WTC11 (cell line): ENCODE results near the gene BTBD1. TPM values are rescaled to one million over a fixed set of nuclear protein-coding genes. Genes with fewer than 3 reads are reported as not detected.

Experiments used
- CBFB ChIP-seq: sonication (generic); formaldehyde crosslinking; IDR thresholded peaks from 2 replicates; pipeline ENCODE4 v1.8.1; 2022; ENCODE audit warnings: mild to moderate bottlenecking, low read depth, missing genetic modification reagents
- CREB1 ChIP-seq: sonication (generic); formaldehyde crosslinking; IDR thresholded peaks from 2 replicates; pipeline ENCODE4 v1.8.0; 2023; ENCODE audit warnings: mild to moderate bottlenecking, missing genetic modification reagents
- ESRRA ChIP-seq: sonication (generic); formaldehyde crosslinking; IDR thresholded peaks from 2 replicates; pipeline ENCODE4 v1.8.1; 2022; ENCODE audit warnings: mild to moderate bottlenecking, missing genetic modification reagents, borderline replicate concordance
- ETV6 ChIP-seq: sonication (generic); formaldehyde crosslinking; IDR thresholded peaks from 2 replicates; pipeline ENCODE4 v1.8.1; 2022; ENCODE audit warnings: mild to moderate bottlenecking, missing genetic modification reagents
- JAZF1 ChIP-seq: fragments of 250-450 bp; sonication (Bioruptor Pico); IDR thresholded peaks from 2 replicates; pipeline ENCODE4 v1.9.0; 2021; ENCODE audit warnings: moderate library complexity, mild to moderate bottlenecking, inconsistent platforms
- MYBL2 ChIP-seq: sonication (generic); formaldehyde crosslinking; IDR thresholded peaks from 2 replicates; pipeline ENCODE4 v1.8.1; 2023; ENCODE audit warnings: mild to moderate bottlenecking, moderate library complexity, missing genetic modification reagents
- NFATC4 ChIP-seq: fragments of 250-450 bp; sonication (Bioruptor Pico); IDR thresholded peaks from 2 replicates; pipeline ENCODE4 v1.9.0; 2021; ENCODE audit warnings: mild to moderate bottlenecking
- NFE2L1 ChIP-seq: sonication (generic); formaldehyde crosslinking; IDR thresholded peaks from 2 replicates; pipeline ENCODE4 v1.8.1; 2023; ENCODE audit warnings: missing genetic modification reagents
- NFYB ChIP-seq: sonication (generic); formaldehyde crosslinking; conservative IDR thresholded peaks from 2 replicates; pipeline ENCODE4 v1.8.0; 2022; ENCODE audit warnings: low read depth, missing genetic modification reagents
- NR3C1 ChIP-seq: sonication (generic); formaldehyde crosslinking; conservative IDR thresholded peaks from 2 replicates; pipeline ENCODE4 v1.8.1; 2023; ENCODE audit warnings: low read depth, mild to moderate bottlenecking, missing genetic modification reagents
- SMAD3 ChIP-seq: sonication (generic); formaldehyde crosslinking; IDR thresholded peaks from 2 replicates; pipeline ENCODE4 v1.8.0; 2022; ENCODE audit warnings: missing genetic modification reagents, mild to moderate bottlenecking, borderline replicate concordance
- TEAD1 ChIP-seq: sonication (generic); formaldehyde crosslinking; IDR thresholded peaks from 2 replicates; pipeline ENCODE4 v1.8.0; 2022; ENCODE audit warnings: mild to moderate bottlenecking, missing genetic modification reagents
- TP53 ChIP-seq: sonication (generic); formaldehyde crosslinking; IDR thresholded peaks from 2 replicates; pipeline ENCODE4 v1.8.1; 2023; ENCODE audit warnings: mild to moderate bottlenecking, missing genetic modification reagents
- ZNF232 ChIP-seq: sonication (generic); formaldehyde crosslinking; IDR thresholded peaks from 2 replicates; pipeline ENCODE4 v1.8.0; 2022; ENCODE audit warnings: mild to moderate bottlenecking, missing genetic modification reagents
- total RNA-seq: library from RNA; stranded (reverse); gene quantifications from 3 replicates; pipeline ENCODE4 v1.2.3, GENCODE V29; 2021
- TF ChIP-seq, protein P1 (sequence below): sonication (generic); formaldehyde crosslinking; IDR thresholded peaks from 2 replicates; pipeline ENCODE4 v1.8.0; 2023; ENCODE audit warnings: missing genetic modification reagents, mild to moderate bottlenecking, borderline replicate concordance
- TF ChIP-seq, protein P2 (sequence below): sonication (generic); formaldehyde crosslinking; IDR thresholded peaks from 2 replicates; pipeline ENCODE4 v1.8.1; 2022; ENCODE audit warnings: low read depth, missing genetic modification reagents, borderline replicate concordance
- TF ChIP-seq, protein P3 (sequence below): sonication (generic); formaldehyde crosslinking; IDR thresholded peaks from 2 replicates; pipeline ENCODE4 v1.8.1; 2022; ENCODE audit warnings: low read depth, mild to moderate bottlenecking, moderate library complexity, missing genetic modification reagents, borderline replicate concordance
- TF ChIP-seq, protein P4 (sequence below): sonication (generic); formaldehyde crosslinking; IDR thresholded peaks from 2 replicates; pipeline ENCODE4 v1.8.1; 2023; ENCODE audit warnings: mild to moderate bottlenecking, missing genetic modification reagents, moderate library complexity
- TF ChIP-seq, protein P5 (sequence below): sonication (generic); formaldehyde crosslinking; IDR thresholded peaks from 2 replicates; pipeline ENCODE4 v1.8.0; 2023; ENCODE audit warnings: mild to moderate bottlenecking, missing genetic modification reagents
- TF ChIP-seq, protein P6 (sequence below): fragments of 250-450 bp; sonication (Bioruptor Pico); IDR thresholded peaks from 2 replicates; pipeline ENCODE4 v1.9.0; 2021; ENCODE audit warnings: mild to moderate bottlenecking
- TF ChIP-seq, protein P7 (sequence below): fragments of 250-450 bp; sonication (Bioruptor Pico); IDR thresholded peaks from 2 replicates; pipeline ENCODE4 v2.1.2; 2022; ENCODE audit warnings: mild to moderate bottlenecking, moderate library complexity
- TF ChIP-seq, protein P8 (sequence below): sonication (generic); formaldehyde crosslinking; IDR thresholded peaks from 2 replicates; pipeline ENCODE4 v1.8.0; 2023; ENCODE audit warnings: missing genetic modification reagents

Gene BTBD1
- total RNA-seq, 1 experiment from 2014 or later, result 39.6 TPM

DNA sequence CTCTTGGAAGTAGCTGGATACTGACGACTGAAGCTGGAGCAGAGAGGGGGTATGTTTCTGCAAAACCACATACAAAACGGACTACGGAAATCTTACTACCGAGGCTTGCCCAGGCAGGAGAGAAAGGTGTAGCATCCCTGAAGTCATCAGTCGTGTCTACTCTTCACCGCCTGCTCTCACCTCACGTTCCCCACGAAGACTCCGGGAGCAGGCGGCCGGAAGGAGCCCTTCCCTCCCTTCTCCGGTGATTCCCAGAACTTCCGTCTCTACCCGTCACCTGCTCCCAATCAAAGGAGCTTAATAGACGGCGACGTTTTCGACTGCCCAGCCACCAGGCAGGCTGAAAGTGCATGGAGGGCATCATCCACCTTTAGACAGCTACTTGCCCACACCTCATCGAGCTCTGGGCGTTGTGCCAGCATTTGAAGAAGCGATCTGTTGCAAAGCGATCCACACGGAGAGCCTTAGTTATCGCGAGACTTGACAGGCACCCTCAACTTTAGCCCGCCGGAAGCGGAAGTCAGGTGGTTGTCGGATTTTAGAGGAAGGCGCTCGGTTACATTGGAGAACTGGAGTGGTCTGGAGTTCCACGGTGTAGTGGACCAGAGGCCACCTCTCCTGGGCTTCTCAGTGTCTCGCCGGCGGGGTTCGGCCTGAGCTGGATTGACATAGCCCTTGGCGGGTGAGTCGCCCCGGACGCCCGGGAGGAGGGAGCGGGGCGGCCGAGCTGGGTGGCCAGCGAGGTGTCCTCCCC is 81.2 kb downstream of the BTBD1 start, which contains the start of gene RAMAC (continued):
- TF ChIP-seq, protein P1, sequence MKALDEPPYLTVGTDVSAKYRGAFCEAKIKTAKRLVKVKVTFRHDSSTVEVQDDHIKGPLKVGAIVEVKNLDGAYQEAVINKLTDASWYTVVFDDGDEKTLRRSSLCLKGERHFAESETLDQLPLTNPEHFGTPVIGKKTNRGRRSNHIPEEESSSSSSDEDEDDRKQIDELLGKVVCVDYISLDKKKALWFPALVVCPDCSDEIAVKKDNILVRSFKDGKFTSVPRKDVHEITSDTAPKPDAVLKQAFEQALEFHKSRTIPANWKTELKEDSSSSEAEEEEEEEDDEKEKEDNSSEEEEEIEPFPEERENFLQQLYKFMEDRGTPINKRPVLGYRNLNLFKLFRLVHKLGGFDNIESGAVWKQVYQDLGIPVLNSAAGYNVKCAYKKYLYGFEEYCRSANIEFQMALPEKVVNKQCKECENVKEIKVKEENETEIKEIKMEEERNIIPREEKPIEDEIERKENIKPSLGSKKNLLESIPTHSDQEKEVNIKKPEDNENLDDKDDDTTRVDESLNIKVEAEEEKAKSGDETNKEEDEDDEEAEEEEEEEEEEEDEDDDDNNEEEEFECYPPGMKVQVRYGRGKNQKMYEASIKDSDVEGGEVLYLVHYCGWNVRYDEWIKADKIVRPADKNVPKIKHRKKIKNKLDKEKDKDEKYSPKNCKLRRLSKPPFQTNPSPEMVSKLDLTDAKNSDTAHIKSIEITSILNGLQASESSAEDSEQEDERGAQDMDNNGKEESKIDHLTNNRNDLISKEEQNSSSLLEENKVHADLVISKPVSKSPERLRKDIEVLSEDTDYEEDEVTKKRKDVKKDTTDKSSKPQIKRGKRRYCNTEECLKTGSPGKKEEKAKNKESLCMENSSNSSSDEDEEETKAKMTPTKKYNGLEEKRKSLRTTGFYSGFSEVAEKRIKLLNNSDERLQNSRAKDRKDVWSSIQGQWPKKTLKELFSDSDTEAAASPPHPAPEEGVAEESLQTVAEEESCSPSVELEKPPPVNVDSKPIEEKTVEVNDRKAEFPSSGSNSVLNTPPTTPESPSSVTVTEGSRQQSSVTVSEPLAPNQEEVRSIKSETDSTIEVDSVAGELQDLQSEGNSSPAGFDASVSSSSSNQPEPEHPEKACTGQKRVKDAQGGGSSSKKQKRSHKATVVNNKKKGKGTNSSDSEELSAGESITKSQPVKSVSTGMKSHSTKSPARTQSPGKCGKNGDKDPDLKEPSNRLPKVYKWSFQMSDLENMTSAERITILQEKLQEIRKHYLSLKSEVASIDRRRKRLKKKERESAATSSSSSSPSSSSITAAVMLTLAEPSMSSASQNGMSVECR (CRISPR knock-in tag), result peak; percentile 58; the same call in 1 of the 2 replicates
- TF ChIP-seq, protein P2, sequence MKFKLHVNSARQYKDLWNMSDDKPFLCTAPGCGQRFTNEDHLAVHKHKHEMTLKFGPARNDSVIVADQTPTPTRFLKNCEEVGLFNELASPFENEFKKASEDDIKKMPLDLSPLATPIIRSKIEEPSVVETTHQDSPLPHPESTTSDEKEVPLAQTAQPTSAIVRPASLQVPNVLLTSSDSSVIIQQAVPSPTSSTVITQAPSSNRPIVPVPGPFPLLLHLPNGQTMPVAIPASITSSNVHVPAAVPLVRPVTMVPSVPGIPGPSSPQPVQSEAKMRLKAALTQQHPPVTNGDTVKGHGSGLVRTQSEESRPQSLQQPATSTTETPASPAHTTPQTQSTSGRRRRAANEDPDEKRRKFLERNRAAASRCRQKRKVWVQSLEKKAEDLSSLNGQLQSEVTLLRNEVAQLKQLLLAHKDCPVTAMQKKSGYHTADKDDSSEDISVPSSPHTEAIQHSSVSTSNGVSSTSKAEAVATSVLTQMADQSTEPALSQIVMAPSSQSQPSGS (CRISPR knock-in tag), result peak; percentile 77; the same call in 1 of the 2 replicates
- TF ChIP-seq JAZF1 (CRISPR knock-in tag) (no peak), CREB1 (peak; percentile 29; the same call in 1 of the 2 replicates), NFYB (CRISPR knock-in tag) (0 out of 2 replicates have a peak, but pooled peaks have one; percentile 15), NFE2L1 (CRISPR knock-in tag) (peak; percentile 92), MYBL2 (CRISPR knock-in tag) (peak; percentile 80), NFATC4 (CRISPR knock-in tag) (no peak), TP53 (CRISPR knock-in tag) (peak; percentile 91; the same call in 1 of the 2 replicates), ESRRA (peak; percentile 86; the same call in 1 of the 2 replicates), CBFB (CRISPR knock-in tag) (no peak), ETV6 (CRISPR knock-in tag) (peak; percentile 92), TEAD1 (CRISPR knock-in tag) (no peak; the same call in 1 of the 2 replicates), SMAD3 (CRISPR knock-in tag) (peak; percentile 85; the same call in 1 of the 2 replicates), NR3C1 (CRISPR knock-in tag) (no peak), ZNF232 (CRISPR knock-in tag) (peak; percentile 86)
- TF ChIP-seq, protein P3, sequence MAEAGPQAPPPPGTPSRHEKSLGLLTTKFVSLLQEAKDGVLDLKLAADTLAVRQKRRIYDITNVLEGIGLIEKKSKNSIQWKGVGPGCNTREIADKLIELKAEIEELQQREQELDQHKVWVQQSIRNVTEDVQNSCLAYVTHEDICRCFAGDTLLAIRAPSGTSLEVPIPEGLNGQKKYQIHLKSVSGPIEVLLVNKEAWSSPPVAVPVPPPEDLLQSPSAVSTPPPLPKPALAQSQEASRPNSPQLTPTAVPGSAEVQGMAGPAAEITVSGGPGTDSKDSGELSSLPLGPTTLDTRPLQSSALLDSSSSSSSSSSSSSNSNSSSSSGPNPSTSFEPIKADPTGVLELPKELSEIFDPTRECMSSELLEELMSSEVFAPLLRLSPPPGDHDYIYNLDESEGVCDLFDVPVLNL (CRISPR knock-in tag), result no peak
- TF ChIP-seq, protein P4, sequence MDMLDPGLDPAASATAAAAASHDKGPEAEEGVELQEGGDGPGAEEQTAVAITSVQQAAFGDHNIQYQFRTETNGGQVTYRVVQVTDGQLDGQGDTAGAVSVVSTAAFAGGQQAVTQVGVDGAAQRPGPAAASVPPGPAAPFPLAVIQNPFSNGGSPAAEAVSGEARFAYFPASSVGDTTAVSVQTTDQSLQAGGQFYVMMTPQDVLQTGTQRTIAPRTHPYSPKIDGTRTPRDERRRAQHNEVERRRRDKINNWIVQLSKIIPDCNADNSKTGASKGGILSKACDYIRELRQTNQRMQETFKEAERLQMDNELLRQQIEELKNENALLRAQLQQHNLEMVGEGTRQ (CRISPR knock-in tag), result peak; percentile 88
- TF ChIP-seq, protein P5, sequence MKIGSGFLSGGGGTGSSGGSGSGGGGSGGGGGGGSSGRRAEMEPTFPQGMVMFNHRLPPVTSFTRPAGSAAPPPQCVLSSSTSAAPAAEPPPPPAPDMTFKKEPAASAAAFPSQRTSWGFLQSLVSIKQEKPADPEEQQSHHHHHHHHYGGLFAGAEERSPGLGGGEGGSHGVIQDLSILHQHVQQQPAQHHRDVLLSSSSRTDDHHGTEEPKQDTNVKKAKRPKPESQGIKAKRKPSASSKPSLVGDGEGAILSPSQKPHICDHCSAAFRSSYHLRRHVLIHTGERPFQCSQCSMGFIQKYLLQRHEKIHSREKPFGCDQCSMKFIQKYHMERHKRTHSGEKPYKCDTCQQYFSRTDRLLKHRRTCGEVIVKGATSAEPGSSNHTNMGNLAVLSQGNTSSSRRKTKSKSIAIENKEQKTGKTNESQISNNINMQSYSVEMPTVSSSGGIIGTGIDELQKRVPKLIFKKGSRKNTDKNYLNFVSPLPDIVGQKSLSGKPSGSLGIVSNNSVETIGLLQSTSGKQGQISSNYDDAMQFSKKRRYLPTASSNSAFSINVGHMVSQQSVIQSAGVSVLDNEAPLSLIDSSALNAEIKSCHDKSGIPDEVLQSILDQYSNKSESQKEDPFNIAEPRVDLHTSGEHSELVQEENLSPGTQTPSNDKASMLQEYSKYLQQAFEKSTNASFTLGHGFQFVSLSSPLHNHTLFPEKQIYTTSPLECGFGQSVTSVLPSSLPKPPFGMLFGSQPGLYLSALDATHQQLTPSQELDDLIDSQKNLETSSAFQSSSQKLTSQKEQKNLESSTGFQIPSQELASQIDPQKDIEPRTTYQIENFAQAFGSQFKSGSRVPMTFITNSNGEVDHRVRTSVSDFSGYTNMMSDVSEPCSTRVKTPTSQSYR (CRISPR knock-in tag), result peak; percentile 90; the same call in 1 of the 2 replicates
- TF ChIP-seq, protein P6, sequence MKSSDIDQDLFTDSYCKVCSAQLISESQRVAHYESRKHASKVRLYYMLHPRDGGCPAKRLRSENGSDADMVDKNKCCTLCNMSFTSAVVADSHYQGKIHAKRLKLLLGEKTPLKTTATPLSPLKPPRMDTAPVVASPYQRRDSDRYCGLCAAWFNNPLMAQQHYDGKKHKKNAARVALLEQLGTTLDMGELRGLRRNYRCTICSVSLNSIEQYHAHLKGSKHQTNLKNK (CRISPR knock-in tag), result no peak
- TF ChIP-seq, protein P7, sequence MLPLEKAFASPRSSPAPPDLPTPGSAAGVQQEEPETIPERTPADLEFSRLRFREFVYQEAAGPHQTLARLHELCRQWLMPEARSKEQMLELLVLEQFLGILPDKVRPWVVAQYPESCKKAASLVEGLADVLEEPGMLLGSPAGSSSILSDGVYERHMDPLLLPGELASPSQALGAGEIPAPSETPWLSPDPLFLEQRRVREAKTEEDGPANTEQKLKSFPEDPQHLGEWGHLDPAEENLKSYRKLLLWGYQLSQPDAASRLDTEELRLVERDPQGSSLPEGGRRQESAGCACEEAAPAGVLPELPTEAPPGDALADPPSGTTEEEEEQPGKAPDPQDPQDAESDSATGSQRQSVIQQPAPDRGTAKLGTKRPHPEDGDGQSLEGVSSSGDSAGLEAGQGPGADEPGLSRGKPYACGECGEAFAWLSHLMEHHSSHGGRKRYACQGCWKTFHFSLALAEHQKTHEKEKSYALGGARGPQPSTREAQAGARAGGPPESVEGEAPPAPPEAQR (CRISPR knock-in tag), result no peak
- TF ChIP-seq, protein P8, sequence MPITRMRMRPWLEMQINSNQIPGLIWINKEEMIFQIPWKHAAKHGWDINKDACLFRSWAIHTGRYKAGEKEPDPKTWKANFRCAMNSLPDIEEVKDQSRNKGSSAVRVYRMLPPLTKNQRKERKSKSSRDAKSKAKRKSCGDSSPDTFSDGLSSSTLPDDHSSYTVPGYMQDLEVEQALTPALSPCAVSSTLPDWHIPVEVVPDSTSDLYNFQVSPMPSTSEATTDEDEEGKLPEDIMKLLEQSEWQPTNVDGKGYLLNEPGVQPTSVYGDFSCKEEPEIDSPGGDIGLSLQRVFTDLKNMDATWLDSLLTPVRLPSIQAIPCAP (CRISPR knock-in tag), result peak; percentile 89
